Transverse colon (tissue), 4 donors: Measurements from ENCODE around the gene LGI4. TPM values are rescaled to one million over a fixed set of nuclear protein-coding genes. Genes with fewer than 3 reads are reported as not detected.

Experiments used
- DNase-seq: peaks from one replicate; pipeline ENCODE4 v3.0.0-alpha.2; 2019
- H3K27ac ChIP-seq, 4 donors: fragments of 200-600 bp; sonication (generic); 2 replicates each; pipeline ENCODE4 v1.5.1; 2016 to 2018; ENCODE audit warnings: inconsistent platforms in 4 of 4
- H3K27me3 ChIP-seq: fragments of 200-600 bp; sonication (generic); 2 replicates; pipeline ENCODE4 v1.5.1; 2017; ENCODE audit warnings: inconsistent platforms
- H3K36me3 ChIP-seq, 4 donors: fragments of 200-600 bp; sonication (generic); 2 replicates each; pipeline ENCODE4 v1.5.1; 2017 to 2019; ENCODE audit warnings: inconsistent platforms in 4 of 4
- H3K4me1 ChIP-seq, 4 donors: fragments of 200-600 bp; sonication (generic); 2 replicates each; pipeline ENCODE4 v1.5.1; 2017 to 2020; ENCODE audit warnings: inconsistent platforms in 4 of 4
- H3K4me3 ChIP-seq, 4 donors: fragments of 200-600 bp; sonication (generic); 1 replicate in 1 of 4; 2 replicates in 3 of 4; pipeline versions ENCODE4 v1.5.1 to v1.6.1; 2017 to 2019; ENCODE audit warnings: inconsistent platforms in 4 of 4
- H3K9me3 ChIP-seq, 2 donors: fragments of 200-600 bp; sonication (generic); 2 replicates each; pipeline ENCODE4 v1.5.1; 2017 to 2019; ENCODE audit warnings: inconsistent platforms in 2 of 2
- CTCF ChIP-seq, 5 experiments: fragments of 200-600 bp in 3 of 5; fragments of 450-650 bp in 2 of 5; sonication (generic) in 3 of 5; IDR thresholded peaks; 1 replicate in 2 of 5; 2 replicates in 3 of 5; pipeline ENCODE4 v1.5.1; 2016 to 2017; ENCODE audit warnings: antibody characterized with exemption in 5 of 5, inconsistent platforms in 3 of 5, mild to moderate bottlenecking in 2 of 5, moderate library complexity in 1 of 5
- EP300 ChIP-seq: sonication (generic); formaldehyde crosslinking; IDR thresholded peaks from one replicate; pipeline ENCODE4 v1.6.1; 2017; ENCODE audit warnings: antibody characterized with exemption, low read depth
- POLR2A ChIP-seq: fragments of 450-650 bp; IDR thresholded peaks from one replicate; pipeline ENCODE4 v1.6.1; 2016; ENCODE audit warnings: antibody characterized with exemption, mild to moderate bottlenecking, moderate library complexity
- POLR2AphosphoS5 ChIP-seq, 3 donors: sonication (generic); formaldehyde crosslinking; IDR thresholded peaks; one replicate each; pipeline ENCODE4 v1.6.1; 2016; ENCODE audit warnings: antibody characterized with exemption in 3 of 3
- WGBS, 2 donors: methylation state at CpG; one replicate each; pipeline ENCODE4 v1.1.5; 2018; ENCODE audit warnings: low coverage in 1 of 2; 5-methylcytosine and 5-hydroxymethylcytosine counted together
- in situ Hi-C, 4 donors: fragments of 200-750 bp; cut with MboI; loops; one replicate each; pipeline versions ENCODE4 v1.15.0 to v1.15.1; 2017; ENCODE audit warnings: low sequenced_read_pairs in 3 of 4, low pct_ligation_motif_present in 1 of 4, low pct_unique_long_range_greater_than_20kb in 1 of 4
- intact Hi-C: fragments of 100-400 bp; cut with DNase I; formaldehyde crosslinking; loops from one replicate; pipeline ENCODE4 v1.15.1; 2023; ENCODE audit warnings: low total_unique reads
- total RNA-seq, 4 donors: library from RNA; depleted of rRNA; stranded (reverse); fragments of >200 nt; gene quantifications; one replicate each; pipeline ENCODE4 v1.1.0, GENCODE V29; 2016

Gene LGI4
- total RNA-seq, 4 donors from 2014 or later, result 9.8 to 71.8 (median 25.9) TPM

GRCh38 chr19:35138305-35138892, 3.5 kb upstream of the LGI4 start, which contains the start of gene FXYD1:
Gene FXYD1 (plus strand): TSS chr19:35138824. CDS start chr19:35140080, 1,256 bp downstream.
- no peak for DNase-seq
- peak in 1 of 3 donors; percentile 26 for TF ChIP-seq POLR2AphosphoS5 (IDR thresholded peaks at IDR 0.05)
- TF ChIP-seq EP300, result no peak
- intact Hi-C loops, result no loop called here

GRCh38 chr19:35136977-35137702, 2.3 kb upstream of the LGI4 start:
- Histone ChIP-seq H3K36me3 (no peaks in the 10 kb centered on the region), H3K4me3 (no peak overlapping the region), H3K27me3 (peaks cover 4% of the 10 kb centered on the region), H3K27ac (peak overlapping the region in 3 of 4 donors; percentile 73 to 91 (median 79)), H3K9me3 (no peaks in the 10 kb centered on the region), H3K4me1 (peaks cover 16 to 58% (median 32%) of the 10 kb centered on the region in 4 donors)
- intact Hi-C loops (no loop called here), in situ Hi-C loops (no loop called here)
- TF ChIP-seq POLR2A, result no peak
- TF ChIP-seq EP300, result no peak
- TF ChIP-seq CTCF (IDR thresholded peaks at IDR 0.05), result no peak
- no peak for TF ChIP-seq POLR2AphosphoS5 (IDR thresholded peaks at IDR 0.05)
- DNase-seq, result no peak
- 44 to 52% methylated on average over 1 to 9 of the region's 9 CpGs for WGBS, 2 donors

More at GRCh38 chr19:35138305-35138892, 3.5 kb upstream of the LGI4 start, which contains the start of gene FXYD1:
- Histone ChIP-seq H3K9me3 (no peaks in the 10 kb centered on the region), H3K4me1 (peaks cover 19 to 69% (median 44%) of the 10 kb centered on the region in 4 donors), H3K27me3 (peaks cover 15% of the 10 kb centered on the region), H3K4me3 (peak within 1 kb of the TSS; percentile 17 to 45 (median 21)), H3K36me3 (no peaks in the 10 kb centered on the region), H3K27ac (peak within 1 kb of the TSS; percentile 72 to 91 (median 78))
- in situ Hi-C loops, result no loop called here
- 64% methylated on average over 12 of the region's 18 CpGs; no CpG with 5 or more reads in 1 of the 2 donors for WGBS, 2 donors

- 74% methylated on average over 11 of the region's 11 CpGs; no CpG with 5 or more reads in 1 of the 2 donors for WGBS, 2 donors
- no peak for DNase-seq
- intact Hi-C loops, result no loop called here
- Histone ChIP-seq H3K36me3 (no peaks in the 10 kb centered on the region), H3K4me3 (no peak overlapping the region), H3K27ac (peak overlapping the region; percentile 19 to 91 (median 76)), H3K9me3 (no peaks in the 10 kb centered on the region), H3K4me1 (peaks cover 21 to 54% (median 32%) of the 10 kb centered on the region in 4 donors), H3K27me3 (no peaks in the 10 kb centered on the region)
- TF ChIP-seq POLR2AphosphoS5 (IDR thresholded peaks at IDR 0.05) (no peak), CTCF (IDR thresholded peaks at IDR 0.05) (no peak), EP300 (no peak), POLR2A (no peak)
- in situ Hi-C loops, result no loop called here
Observed at GRCh38 chr19:35136231-35136630, 1.4 kb upstream of the LGI4 start.

- DNase-seq, result peak; percentile 88
- 0% methylated on average over 7 of the region's 7 CpGs; no CpG with 5 or more reads in 1 of the 2 donors for WGBS, 2 donors
- peak overlapping the region in 1 of 4 donors; percentile 15 for H3K4me3 ChIP-seq
Observed at GRCh38 chr19:35135389-35135909, 590 bp upstream of the LGI4 start.

More at GRCh38 chr19:35135389-35135909, 590 bp upstream of the LGI4 start:
- in situ Hi-C loops (no loop called here), intact Hi-C loops (no loop called here)
- Histone ChIP-seq H3K27ac (peak overlapping the region; percentile 55 to 91 (median 76)), H3K27me3 (no peaks in the 10 kb centered on the region), H3K36me3 (no peaks in the 10 kb centered on the region), H3K4me1 (peaks cover 23 to 54% (median 35%) of the 10 kb centered on the region in 4 donors), H3K9me3 (no peaks in the 10 kb centered on the region)
- TF ChIP-seq POLR2A, result no peak
- peak; percentile 34 for TF ChIP-seq EP300
- TF ChIP-seq POLR2AphosphoS5 (IDR thresholded peaks at IDR 0.05), result peak in 1 of 3 donors; percentile 25
- TF ChIP-seq CTCF (IDR thresholded peaks at IDR 0.05), result peak; percentile 86 to 98 (median 91)
